Sigmoid colon (tissue), 4 donors: Measurements from ENCODE around the gene MARCHF9.

ENCODE experiments used
- CTCF ChIP-seq, 4 experiments: fragments of 450-650 bp in 3 of 4; fragments of 200-600 bp in 1 of 4; IDR thresholded peaks; one replicate each; pipeline ENCODE4 v1.5.1; 2016 to 2019; ENCODE audit warnings: antibody characterized with exemption in 4 of 4, mild to moderate bottlenecking in 3 of 4, moderate library complexity in 2 of 4
- POLR2A ChIP-seq, 2 donors: fragments of 450-650 bp; IDR thresholded peaks; one replicate each; pipeline ENCODE4 v1.6.1; 2016; ENCODE audit warnings: antibody characterized with exemption in 2 of 2, mild to moderate bottlenecking in 2 of 2, moderate library complexity in 2 of 2
- POLR2AphosphoS5 ChIP-seq, 4 donors: sonication (generic); formaldehyde crosslinking; IDR thresholded peaks; one replicate each; pipeline ENCODE4 v1.6.1; 2017; ENCODE audit warnings: antibody characterized with exemption in 4 of 4

GRCh38 chr12:57732726-57733593 lies 21.9 kb upstream of the MARCHF9 start:
- no peak for TF ChIP-seq POLR2A (IDR thresholded peaks at IDR 0.05)
- TF ChIP-seq CTCF (IDR thresholded peaks at IDR 0.05) = no peak
- TF ChIP-seq POLR2AphosphoS5 (IDR thresholded peaks at IDR 0.05) = no peak
